HG03045 (cell line): ENCODE data around the gene CELF2.
"Not testable (repeated sequence)": the region's sequence is repeated elsewhere in the genome, so short reads cannot be mapped to it uniquely, and the experiment has no call there.

Source experiments
- ATAC-seq: cut with Tn5 transposase; IDR thresholded peaks from one replicate; pipeline ENCODE4 v1.9.1; 2021; ENCODE audit warnings: mild to moderate bottlenecking, moderate library complexity; ENCODE audit not compliant: unreplicated experiment

The CELF2 gene

GRCh38 chr10:11366889-11367288 lies 349.2 kb downstream of the CELF2 start:
- ATAC-seq = not testable (repeated sequence)

GRCh38 chr10:11367505-11367904 lies 349.8 kb downstream of the CELF2 start:
- no peak for ATAC-seq

- ATAC-seq = no peak
Observed at GRCh38 chr10:11373717-11374171, 356.1 kb downstream of the CELF2 start.

- no peak for ATAC-seq
Observed at GRCh38 chr10:11377267-11377666, 359.6 kb downstream of the CELF2 start.

- ATAC-seq = no peak
Observed at GRCh38 chr10:11378835-11379234, 361.2 kb downstream of the CELF2 start.

GRCh38 chr10:11379771-11380170 lies 362.1 kb downstream of the CELF2 start:
- ATAC-seq = no peak

- ATAC-seq = no peak
Observed at GRCh38 chr10:11381023-11381422, 363.4 kb downstream of the CELF2 start.

GRCh38 chr10:11381511-11381910 lies 363.8 kb downstream of the CELF2 start:
- ATAC-seq = no peak

- ATAC-seq = no peak
Observed at GRCh38 chr10:11382187-11382586, 364.5 kb downstream of the CELF2 start.

GRCh38 chr10:11386044-11386443 lies 368.4 kb downstream of the CELF2 start:
- ATAC-seq = no peak
